SU-DHL-6 (cell line): ENCODE results near the gene VDR.

ENCODE experiments used
- H2AFZ ChIP-seq: fragments of 200-600 bp; sonication (generic); 2 replicates; pipeline ENCODE4 v1.6.1; 2014; ENCODE audit warnings: low read depth, mild to moderate bottlenecking, moderate library complexity, mixed read lengths, antibody characterized with exemption, low read length; ENCODE audit not compliant: severe bottlenecking
- H3F3A ChIP-seq: fragments of 200-600 bp; shearing (Covaris generic); 2 replicates; pipeline ENCODE4 v1.6.0; 2016; ENCODE audit warnings: antibody characterized with exemption, mild to moderate bottlenecking; ENCODE audit not compliant: insufficient read depth
- H3K27ac ChIP-seq: fragments of 200-600 bp; sonication (generic); 2 replicates; pipeline ENCODE4 v1.5.1; 2016; ENCODE audit warnings: low read depth, mild to moderate bottlenecking, low read length, moderate library complexity, mixed read lengths
- H3K27me3 ChIP-seq: fragments of 200-600 bp; sonication (generic), shearing (Covaris generic); 2 replicates; pipeline ENCODE4 v1.6.0; 2014; ENCODE audit warnings: mild to moderate bottlenecking, low read length
- H3K36me3 ChIP-seq: fragments of 200-600 bp; sonication (generic); 2 replicates; pipeline ENCODE4 v1.6.1; 2014; ENCODE audit warnings: mild to moderate bottlenecking, low read length, mixed read lengths
- H3K4me2 ChIP-seq: fragments of 300-600, 200-600 bp; shearing (Covaris generic), sonication (generic); 2 replicates; pipeline ENCODE4 v1.6.0; 2014; ENCODE audit warnings: low read length, low read depth, mild to moderate bottlenecking; ENCODE audit not compliant: poor library complexity, severe bottlenecking
- H3K4me3 ChIP-seq: fragments of 200-600 bp; sonication (generic); 2 replicates; pipeline ENCODE4 v1.5.1; 2014; ENCODE audit warnings: antibody characterized with exemption, low read length, mild to moderate bottlenecking, mixed read lengths; ENCODE audit not compliant: insufficient read depth, poor library complexity, severe bottlenecking
- H3K79me2 ChIP-seq: fragments of 200-600 bp; sonication (generic); 2 replicates; pipeline ENCODE4 v1.6.1; 2014; ENCODE audit warnings: mild to moderate bottlenecking, low read length, moderate library complexity; ENCODE audit not compliant: insufficient read depth
- H3K9ac ChIP-seq: fragments of 200-600 bp; sonication (generic); 2 replicates; pipeline ENCODE4 v1.7.0; 2014; ENCODE audit warnings: mild to moderate bottlenecking, low read length
- H3K9me2 ChIP-seq: fragments of 200-600 bp; sonication (generic); replicated peaks from 2 replicates; pipeline ENCODE4 v1.6.1; 2014; ENCODE audit warnings: low read length; ENCODE audit not compliant: insufficient read depth
- H3K9me3 ChIP-seq: fragments of 200-600 bp; sonication (generic); 2 replicates; pipeline ENCODE4 v1.6.1; 2014; ENCODE audit warnings: low read length, mixed read lengths; ENCODE audit not compliant: insufficient read depth
- H4K20me1 ChIP-seq: fragments of 200-600 bp; sonication (generic); 2 replicates; pipeline ENCODE4 v1.6.1; 2014; ENCODE audit warnings: low read depth, mild to moderate bottlenecking, antibody characterized with exemption, low read length, moderate library complexity, mixed read lengths
- EZH2phosphoT487 ChIP-seq: fragments of 200-600 bp; sonication (generic), shearing (Covaris generic); conservative IDR thresholded peaks from 2 replicates; pipeline ENCODE4 v1.6.1; 2018; ENCODE audit warnings: mild to moderate bottlenecking, antibody characterized with exemption, low read length, moderate library complexity, mixed read lengths
- TF ChIP-seq, protein P1 (sequence below): fragments of 200-600 bp; sonication (generic); IDR thresholded peaks from one replicate; pipeline ENCODE4 v1.5.1; 2017; ENCODE audit warnings: antibody characterized with exemption, mild to moderate bottlenecking, low read length, moderate library complexity; ENCODE audit not compliant: insufficient read depth, poor library complexity, severe bottlenecking

Gene VDR

DNA sequence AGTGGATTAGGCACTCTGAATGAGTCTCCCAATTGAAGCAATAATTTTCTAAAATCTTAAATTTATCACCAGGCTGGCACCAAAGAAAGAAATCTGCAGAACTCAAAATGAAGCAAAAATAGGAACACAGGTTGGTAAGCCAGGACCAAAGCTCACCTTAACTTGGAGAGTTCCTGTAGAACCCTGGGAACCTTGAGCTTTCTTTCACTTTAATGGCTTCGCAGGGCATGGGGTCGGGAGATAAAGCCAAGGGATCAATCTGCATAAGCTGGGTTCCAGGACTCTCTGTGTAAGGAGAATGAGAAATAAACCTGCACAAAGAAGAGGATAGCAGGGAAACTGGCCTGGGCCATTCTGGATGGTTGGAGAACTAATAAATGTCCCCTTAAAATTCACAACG, 8.3 kb upstream of the VDR start:
- no peaks in the 10 kb centered on the region for H3K27me3 ChIP-seq
- no peak overlapping the region for H3K4me3 ChIP-seq
- H3K27ac ChIP-seq: no peak overlapping the region
- H2AFZ ChIP-seq: no peak overlapping the region
- no peak overlapping the region for H3K9ac ChIP-seq
- H3F3A ChIP-seq: no peaks in the 10 kb centered on the region
- no peaks in the 10 kb centered on the region for H4K20me1 ChIP-seq
- no peaks in the 10 kb centered on the region for H3K79me2 ChIP-seq
- no peak for TF ChIP-seq EZH2phosphoT487
- TF ChIP-seq, protein P1, sequence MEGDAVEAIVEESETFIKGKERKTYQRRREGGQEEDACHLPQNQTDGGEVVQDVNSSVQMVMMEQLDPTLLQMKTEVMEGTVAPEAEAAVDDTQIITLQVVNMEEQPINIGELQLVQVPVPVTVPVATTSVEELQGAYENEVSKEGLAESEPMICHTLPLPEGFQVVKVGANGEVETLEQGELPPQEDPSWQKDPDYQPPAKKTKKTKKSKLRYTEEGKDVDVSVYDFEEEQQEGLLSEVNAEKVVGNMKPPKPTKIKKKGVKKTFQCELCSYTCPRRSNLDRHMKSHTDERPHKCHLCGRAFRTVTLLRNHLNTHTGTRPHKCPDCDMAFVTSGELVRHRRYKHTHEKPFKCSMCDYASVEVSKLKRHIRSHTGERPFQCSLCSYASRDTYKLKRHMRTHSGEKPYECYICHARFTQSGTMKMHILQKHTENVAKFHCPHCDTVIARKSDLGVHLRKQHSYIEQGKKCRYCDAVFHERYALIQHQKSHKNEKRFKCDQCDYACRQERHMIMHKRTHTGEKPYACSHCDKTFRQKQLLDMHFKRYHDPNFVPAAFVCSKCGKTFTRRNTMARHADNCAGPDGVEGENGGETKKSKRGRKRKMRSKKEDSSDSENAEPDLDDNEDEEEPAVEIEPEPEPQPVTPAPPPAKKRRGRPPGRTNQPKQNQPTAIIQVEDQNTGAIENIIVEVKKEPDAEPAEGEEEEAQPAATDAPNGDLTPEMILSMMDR: no peak
- no peak overlapping the region for H3K4me2 ChIP-seq
- H3K9me2 ChIP-seq: no peaks in the 10 kb centered on the region
- no peaks in the 10 kb centered on the region for H3K9me3 ChIP-seq
- no peaks in the 10 kb centered on the region for H3K36me3 ChIP-seq

DNA sequence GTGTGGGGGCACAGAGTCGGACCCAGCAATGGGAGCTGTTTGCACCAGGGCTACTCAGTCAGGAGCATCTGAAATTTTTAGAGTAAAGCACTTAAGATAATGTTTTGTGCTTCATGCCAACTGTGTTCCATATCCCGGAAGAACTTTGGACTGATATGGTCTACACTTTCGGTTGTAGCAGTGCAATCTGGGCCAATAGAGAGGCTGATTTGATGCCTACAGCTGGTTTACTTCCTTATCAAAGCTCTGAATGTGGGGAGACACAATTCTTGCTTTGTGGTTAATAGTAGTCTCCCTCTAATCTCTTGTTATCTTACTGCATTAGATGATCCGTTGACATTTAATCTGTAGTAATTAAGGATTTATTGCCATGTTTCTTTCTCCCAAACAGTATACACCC, 7.8 kb upstream of the VDR start:
- Histone ChIP-seq H3K9me3 (no peaks in the 10 kb centered on the region), H3K27me3 (no peaks in the 10 kb centered on the region), H4K20me1 (no peaks in the 10 kb centered on the region), H2AFZ (no peak overlapping the region), H3F3A (no peaks in the 10 kb centered on the region), H3K9me2 (no peaks in the 10 kb centered on the region), H3K27ac (no peak overlapping the region), H3K36me3 (no peaks in the 10 kb centered on the region), H3K4me2 (no peak overlapping the region), H3K79me2 (no peaks in the 10 kb centered on the region), H3K9ac (no peak overlapping the region), H3K4me3 (no peak overlapping the region)
- TF ChIP-seq, protein P1: no peak
- no peak for TF ChIP-seq EZH2phosphoT487

DNA sequence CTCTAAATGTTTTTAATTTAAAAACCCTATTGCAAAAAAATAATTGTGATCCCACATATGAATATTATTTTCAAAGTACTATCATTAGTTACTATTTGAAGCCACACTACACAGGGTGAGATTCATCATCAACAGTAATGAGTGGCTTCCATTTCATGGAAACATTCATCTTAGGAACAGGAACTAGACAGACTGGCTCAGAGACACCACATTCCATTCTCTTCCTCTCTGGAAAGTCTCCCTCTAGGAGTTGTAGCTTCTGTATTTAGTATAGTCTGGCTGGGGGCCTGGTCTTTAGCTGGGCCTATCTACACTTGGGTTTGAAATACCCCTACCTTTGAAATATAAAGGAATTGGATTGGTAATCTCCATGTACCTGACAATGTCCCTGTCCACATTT, 6.2 kb upstream of the VDR start:
- H3K27me3 ChIP-seq: no peaks in the 10 kb centered on the region
- no peaks in the 10 kb centered on the region for H3K79me2 ChIP-seq
- no peak overlapping the region for H3K9ac ChIP-seq
- H3F3A ChIP-seq: no peaks in the 10 kb centered on the region
- no peak overlapping the region for H3K27ac ChIP-seq
- H4K20me1 ChIP-seq: no peaks in the 10 kb centered on the region
- no peak overlapping the region for H3K4me2 ChIP-seq
- H3K36me3 ChIP-seq: no peaks in the 10 kb centered on the region
- H3K9me3 ChIP-seq: no peaks in the 10 kb centered on the region
- TF ChIP-seq EZH2phosphoT487: no peak
- TF ChIP-seq, protein P1: no peak
- H3K9me2 ChIP-seq: no peaks in the 10 kb centered on the region
- no peak overlapping the region for H2AFZ ChIP-seq
- no peak overlapping the region for H3K4me3 ChIP-seq

DNA sequence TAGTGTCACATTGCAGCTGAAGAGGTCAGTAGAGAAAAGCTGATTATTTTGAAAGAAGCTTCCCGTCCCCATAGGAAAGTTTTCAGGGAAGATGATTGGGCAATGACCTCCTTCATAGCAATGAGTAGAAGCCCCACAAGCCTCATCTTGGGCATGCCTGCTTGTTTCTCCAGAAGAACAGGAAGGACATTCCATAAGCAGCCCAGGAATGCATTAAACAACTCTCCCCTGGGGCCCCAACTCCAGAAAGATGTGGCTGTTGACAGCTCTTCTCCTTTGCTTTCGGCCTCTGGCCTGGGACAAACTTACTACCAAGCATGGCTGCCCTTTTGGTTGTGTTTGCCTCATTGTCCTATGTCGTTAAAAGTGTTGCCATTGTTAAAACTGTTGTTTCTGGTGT, 5.7 kb upstream of the VDR start:
- no peak overlapping the region for H3K27ac ChIP-seq

More for the DNA sequence above, 5.7 kb upstream of the VDR start:
- Histone ChIP-seq H3K27me3 (no peaks in the 10 kb centered on the region), H3K79me2 (no peaks in the 10 kb centered on the region), H3K4me2 (no peak overlapping the region), H3K9me3 (no peaks in the 10 kb centered on the region), H3K9me2 (no peaks in the 10 kb centered on the region), H3K36me3 (no peaks in the 10 kb centered on the region), H3K9ac (no peak overlapping the region), H3F3A (no peaks in the 10 kb centered on the region), H4K20me1 (no peaks in the 10 kb centered on the region), H3K4me3 (no peak overlapping the region), H2AFZ (no peak overlapping the region)
- no peak for TF ChIP-seq EZH2phosphoT487
- TF ChIP-seq, protein P1: no peak
